Measurements from ENCODE around the gene LIFR. TPM values are rescaled to one million over a fixed set of nuclear protein-coding genes. Genes with fewer than 3 reads are reported as not detected.

Gene LIFR
- total and polyA plus RNA-seq, 10 donors = 6.8 to 191 (median 93.3) TPM

- WGBS, 5 donors = 55 to 61% (median 58%) methylated on average over 6 of the region's 6 CpGs
- intact Hi-C loops (cut with DNase I; ENCODE audit: low total_unique reads) = no loop called here
- peaks cover 0 to 31% (median 6%) of the 10 kb centered on the region in 6 donors for H3K36me3 ChIP-seq
- H3K27ac ChIP-seq = no peak overlapping the region
- H3K9me3 ChIP-seq = no peaks in the 10 kb centered on the region
- TF ChIP-seq POLR2AphosphoS5 (IDR thresholded peaks at IDR 0.05) (no peak), CTCF (IDR thresholded peaks at IDR 0.05 in 8 of 11, conservative IDR thresholded peaks at IDR 0.05 in 3 of 11) (no peak), POLR2A (IDR thresholded peaks at IDR 0.05) (no peak)
- no peak overlapping the region for H3K4me3 ChIP-seq
- DNase-seq = no peak
- no peaks in the 10 kb centered on the region for H3K4me1 ChIP-seq
- H3K27me3 ChIP-seq (replicated peaks in 1 of 7) = peaks cover 0 to 87% (median 0%) of the 10 kb centered on the region in 7 donors
Measured at GRCh38 chr5:38479315-38479904, 77.0 kb downstream of the LIFR start.

- no peak for TF ChIP-seq CTCF (IDR thresholded peaks at IDR 0.05 in 8 of 11, conservative IDR thresholded peaks at IDR 0.05 in 3 of 11)
- no peak for TF ChIP-seq POLR2AphosphoS5 (IDR thresholded peaks at IDR 0.05)
- no peak for TF ChIP-seq POLR2A (IDR thresholded peaks at IDR 0.05)
- 61 to 78% (median 69%) methylated on average over 3 of the region's 3 CpGs for WGBS, 5 donors
- peaks cover 0 to 87% (median 0%) of the 10 kb centered on the region in 7 donors for H3K27me3 ChIP-seq (replicated peaks in 1 of 7)
- H3K4me1 ChIP-seq = no peaks in the 10 kb centered on the region
- intact Hi-C loops (cut with DNase I; ENCODE audit: low total_unique reads) = no loop called here
- H3K4me3 ChIP-seq = no peak overlapping the region
- peaks cover 0 to 27% (median 6%) of the 10 kb centered on the region in 6 donors for H3K36me3 ChIP-seq
- H3K9me3 ChIP-seq = no peaks in the 10 kb centered on the region
- H3K27ac ChIP-seq = peak overlapping the region in 1 of 8 donors; percentile 47
- DNase-seq = no peak
Measured at GRCh38 chr5:38478878-38479277, 77.6 kb downstream of the LIFR start.

GRCh38 chr5:38478166-38478565 is 78.3 kb downstream of the LIFR start:
- H3K27me3 ChIP-seq (replicated peaks in 1 of 7) = peaks cover 0 to 88% (median 0%) of the 10 kb centered on the region in 7 donors
- WGBS, 5 donors = 63 to 72% (median 67%) methylated on average over 3 of the region's 3 CpGs
- DNase-seq = no peak
- no peak overlapping the region for H3K27ac ChIP-seq
- H3K4me1 ChIP-seq = no peaks in the 10 kb centered on the region
- TF ChIP-seq CTCF (IDR thresholded peaks at IDR 0.05 in 8 of 11, conservative IDR thresholded peaks at IDR 0.05 in 3 of 11) = no peak
- TF ChIP-seq POLR2AphosphoS5 (IDR thresholded peaks at IDR 0.05) = no peak
- no peak for TF ChIP-seq POLR2A (IDR thresholded peaks at IDR 0.05)
- no peak overlapping the region for H3K4me3 ChIP-seq
- no peaks in the 10 kb centered on the region for H3K9me3 ChIP-seq
- intact Hi-C loops (cut with DNase I; ENCODE audit: low total_unique reads) = no loop called here
- H3K36me3 ChIP-seq = peaks cover 0 to 20% (median 6%) of the 10 kb centered on the region in 6 donors

GRCh38 chr5:38473008-38473407 is 83.4 kb downstream of the LIFR start:
- Histone ChIP-seq H3K27me3 (replicated peaks in 1 of 7) (peaks cover 0 to 91% (median 0%) of the 10 kb centered on the region in 7 donors), H3K4me1 (peaks cover 0 to 20% (median 8%) of the 10 kb centered on the region in 6 donors), H3K36me3 (no peaks in the 10 kb centered on the region), H3K4me3 (no peak overlapping the region), H3K27ac (peak overlapping the region in 1 of 8 donors; percentile 25), H3K9me3 (no peaks in the 10 kb centered on the region)
- WGBS, 5 donors = 29 to 42% (median 38%) methylated on average over 8 of the region's 8 CpGs
- intact Hi-C loops (cut with DNase I; ENCODE audit: low total_unique reads) = no loop called here
- DNase-seq = no peak
- no peak for TF ChIP-seq CTCF (IDR thresholded peaks at IDR 0.05 in 8 of 11, conservative IDR thresholded peaks at IDR 0.05 in 3 of 11)
- no peak for TF ChIP-seq POLR2A (IDR thresholded peaks at IDR 0.05)
- peak in 1 of 3 donors; percentile 56 for TF ChIP-seq POLR2AphosphoS5 (IDR thresholded peaks at IDR 0.05)
